ENCODE results near the gene CLEC4A.
"Not testable (repeated sequence)": the region's sequence is repeated elsewhere in the genome, so short reads cannot be mapped to it uniquely, and the experiment has no call there.

CLEC4A gene

GRCh38 chr12:8123124-8123912 is at the start of gene CLEC4A:
CLEC4A (plus strand) TSS chr12:8123617; CDS start chr12:8123879, 262 bp downstream.
- DNase-seq (ENCODE audit: low read depth in 2 of 2) = no peak

- DNase-seq (ENCODE audit: low read depth in 2 of 2) = no peak
Observed at GRCh38 chr12:8075935-8076334, 47.5 kb upstream of the CLEC4A start.

GRCh38 chr12:8076366-8076765 is 47.1 kb upstream of the CLEC4A start:
- no peak for DNase-seq (ENCODE audit: low read depth in 2 of 2)

- DNase-seq (ENCODE audit: low read depth in 2 of 2) = no peak
Observed at GRCh38 chr12:8077207-8077606, 46.2 kb upstream of the CLEC4A start.

- DNase-seq (ENCODE audit: low read depth in 2 of 2) = peak; percentile 32
Observed at GRCh38 chr12:8078398-8078797, 45.0 kb upstream of the CLEC4A start.

GRCh38 chr12:8078916-8079315 is 44.5 kb upstream of the CLEC4A start:
- no peak for DNase-seq (ENCODE audit: low read depth in 2 of 2)

GRCh38 chr12:8080120-8080519 is 43.3 kb upstream of the CLEC4A start:
- DNase-seq (ENCODE audit: low read depth in 2 of 2) = no peak

- DNase-seq (ENCODE audit: low read depth in 2 of 2) = no peak
Observed at GRCh38 chr12:8081251-8081920, 42.0 kb upstream of the CLEC4A start.

- DNase-seq (ENCODE audit: low read depth in 2 of 2) = no peak
Observed at GRCh38 chr12:8082808-8083100, 40.7 kb upstream of the CLEC4A start.

GRCh38 chr12:8084351-8084750 is 39.1 kb upstream of the CLEC4A start:
- not testable (repeated sequence) for DNase-seq (ENCODE audit: low read depth in 2 of 2)

- no peak for DNase-seq (ENCODE audit: low read depth in 2 of 2)
Observed at GRCh38 chr12:8087666-8088065, 35.8 kb upstream of the CLEC4A start.

GRCh38 chr12:8088574-8088973 is 34.8 kb upstream of the CLEC4A start:
- DNase-seq (ENCODE audit: low read depth in 2 of 2) = no peak

GRCh38 chr12:8089277-8089676 is 34.1 kb upstream of the CLEC4A start:
- DNase-seq (ENCODE audit: low read depth in 2 of 2) = not testable (repeated sequence)

- no peak for DNase-seq (ENCODE audit: low read depth in 2 of 2)
Observed at GRCh38 chr12:8089716-8090115, 33.7 kb upstream of the CLEC4A start.

- no peak for DNase-seq (ENCODE audit: low read depth in 2 of 2)
Observed at GRCh38 chr12:8093291-8093690, 30.1 kb upstream of the CLEC4A start.

- no peak for DNase-seq (ENCODE audit: low read depth in 2 of 2)
Observed at GRCh38 chr12:8096281-8096915, 27.0 kb upstream of the CLEC4A start.

GRCh38 chr12:8099235-8099634 is 24.2 kb upstream of the CLEC4A start:
- no peak for DNase-seq (ENCODE audit: low read depth in 2 of 2)

GRCh38 chr12:8108808-8109398 is 14.5 kb upstream of the CLEC4A start:
- peak; percentile 53 for DNase-seq (ENCODE audit: low read depth in 2 of 2)

- DNase-seq (ENCODE audit: low read depth in 2 of 2) = not testable (repeated sequence)
Observed at GRCh38 chr12:8113117-8113516, 10.3 kb upstream of the CLEC4A start.

- no peak for DNase-seq (ENCODE audit: low read depth in 2 of 2)
Observed at GRCh38 chr12:8120072-8120713, 3.2 kb upstream of the CLEC4A start.

GRCh38 chr12:8127138-8127537 is 3.7 kb downstream of the CLEC4A start:
- no peak for DNase-seq (ENCODE audit: low read depth in 2 of 2)
